Breast epithelium (tissue), 3 donors: ENCODE results near the gene SHMT1.
"Not testable (repeated sequence)": the region's sequence is repeated elsewhere in the genome, so short reads cannot be mapped to it uniquely, and the experiment has no call there.

Source experiments
- CTCF ChIP-seq, 3 donors: fragments of 450-650 bp; IDR thresholded peaks; one replicate each; pipeline ENCODE4 v1.5.1; 2016 to 2017; ENCODE audit warnings: antibody characterized with exemption in 3 of 3, mild to moderate bottlenecking in 3 of 3, moderate library complexity in 3 of 3
- POLR2A ChIP-seq: fragments of 450-650 bp; IDR thresholded peaks from one replicate; pipeline ENCODE4 v1.6.1; 2016; ENCODE audit warnings: antibody characterized with exemption, mild to moderate bottlenecking, moderate library complexity
- POLR2AphosphoS5 ChIP-seq, 3 donors: sonication (generic); formaldehyde crosslinking; IDR thresholded peaks; one replicate each; pipeline ENCODE4 v1.6.1; 2017; ENCODE audit warnings: antibody characterized with exemption in 3 of 3

GRCh38 chr17:18378614-18379013, 15.3 kb upstream of the SHMT1 start:
- not testable (repeated sequence) for TF ChIP-seq POLR2A; CTCF (IDR thresholded peaks at IDR 0.05); POLR2AphosphoS5 (IDR thresholded peaks at IDR 0.05)
